Endothelial cell of umbilical vein (primary cell): ENCODE measurements around the gene TNS1. TPM values are rescaled to one million over a fixed set of nuclear protein-coding genes. Genes with fewer than 3 reads are reported as not detected.

Source experiments
- BruUV-seq: library from RNA; stranded (reverse); fragments of 400-500 nt; replicated peaks from 2 replicates; lab custom pipeline; 2021; lab: Mats Ljungman, UMichigan
- CTCF ChIA-PET: fragments of 300-600, 350-600 bp; sonication (Branson Sonifier 250); formaldehyde crosslinking; loops from one replicate; lab custom pipeline; 2021; ENCODE audit warnings: antibody characterized with exemption, inconsistent platforms; lab: Charles Lee
- POLR2A ChIA-PET: fragments of 300-600, 350-600 bp; sonication (Branson Sonifier 250); formaldehyde crosslinking; loops from one replicate; lab custom pipeline; 2021; ENCODE audit warnings: antibody characterized with exemption, inconsistent platforms; lab: Charles Lee
- DNase-seq: peaks from one replicate; pipeline ENCODE4 v3.0.0-alpha.2; 2011; ENCODE audit warnings: low read depth, low spot score
- FAIRE-seq: peaks from 2 replicates; lab custom pipeline; 2011; peaks lifted over from hg19 to GRCh38; lab: Jason Lieb, UNC
- H2AFZ ChIP-seq: 2 replicates; pipeline ENCODE4 v1.6.0; 2012; ENCODE audit warnings: low read depth, low read length, control low read depth, inconsistent platforms
- H3K27ac ChIP-seq: 2 replicates; pipeline ENCODE4 v1.5.1; 2011; ENCODE audit warnings: low read depth, mild to moderate bottlenecking, control low read depth, low read length, moderate library complexity; ENCODE audit not compliant: insufficient read depth
- H3K27me3 ChIP-seq, 2 experiments: 2 replicates each; pipeline versions ENCODE4 v1.6.0 to v1.6.1; 2011; ENCODE audit warnings: low read length in 2 of 2, mixed read lengths in 1 of 2; ENCODE audit not compliant: control insufficient read depth in 2 of 2, insufficient read depth in 2 of 2
- H3K36me3 ChIP-seq, 2 experiments: 2 replicates in 1 of 2; 3 replicates in 1 of 2; pipeline ENCODE4 v1.5.1; 2011; ENCODE audit warnings: low read length in 2 of 2, mild to moderate bottlenecking in 1 of 2, moderate library complexity in 1 of 2; ENCODE audit not compliant: control insufficient read depth in 2 of 2, insufficient read depth in 2 of 2; ENCODE audit errors: extremely low read depth in 1 of 2
- H3K4me1 ChIP-seq: 3 replicates; pipeline ENCODE4 v1.5.1; 2011; ENCODE audit warnings: mild to moderate bottlenecking, low read length; ENCODE audit not compliant: control insufficient read depth, insufficient read depth; ENCODE audit errors: extremely low read depth
- H3K4me2 ChIP-seq: 2 replicates; pipeline ENCODE4 v1.6.1; 2011; ENCODE audit warnings: low read length, control low read depth, mixed read lengths; ENCODE audit not compliant: insufficient read depth
- H3K4me3 ChIP-seq, 3 experiments: fragments of 200-600 bp in 1 of 3; sonication (generic), shearing (Covaris generic) in 1 of 3; replicated peaks in 1 of 3; 2 replicates each; pipeline ENCODE4 v1.5.1; 2011 to 2016; ENCODE audit warnings: control low read depth in 3 of 3, low read length in 3 of 3, mild to moderate bottlenecking in 2 of 3, inconsistent platforms in 1 of 3, low read depth in 1 of 3, moderate library complexity in 1 of 3; ENCODE audit not compliant: insufficient read depth in 1 of 3
- H3K79me2 ChIP-seq: 2 replicates; pipeline ENCODE4 v1.6.0; 2012; ENCODE audit warnings: low read length, inconsistent platforms; ENCODE audit not compliant: control insufficient read depth, insufficient read depth
- H3K9ac ChIP-seq: replicated peaks from 2 replicates; pipeline ENCODE3; 2011; ENCODE audit warnings: low read length, control low read depth; ENCODE audit not compliant: insufficient read depth; ENCODE audit errors: extremely low read depth
- H3K9me1 ChIP-seq: replicated peaks from 3 replicates; pipeline ENCODE4 v1.6.0; 2011; ENCODE audit warnings: mild to moderate bottlenecking, low read length; ENCODE audit not compliant: control insufficient read depth, insufficient read depth; ENCODE audit errors: extremely low read depth
- H3K9me3 ChIP-seq: replicated peaks from 2 replicates; pipeline ENCODE4 v1.5.1; 2012; ENCODE audit warnings: low read length, inconsistent platforms; ENCODE audit not compliant: control insufficient read depth, insufficient read depth
- H4K20me1 ChIP-seq: replicated peaks from 2 replicates; pipeline ENCODE3; 2011; ENCODE audit warnings: mild to moderate bottlenecking, low read length; ENCODE audit not compliant: control insufficient read depth, insufficient read depth; ENCODE audit errors: extremely low read depth
- EZH2 ChIP-seq: IDR thresholded peaks from 2 replicates; pipeline ENCODE4 v1.6.1; 2012; ENCODE audit warnings: borderline replicate concordance, low read depth, mild to moderate bottlenecking, moderate library complexity, low read length, inconsistent platforms; ENCODE audit not compliant: severe bottlenecking
- FOS ChIP-seq: IDR thresholded peaks from 2 replicates; pipeline ENCODE4 v1.6.1; 2011; ENCODE audit warnings: mild to moderate bottlenecking, low read length, moderate library complexity, borderline replicate concordance; ENCODE audit not compliant: insufficient read depth
- GATA2 ChIP-seq: IDR thresholded peaks from 2 replicates; pipeline ENCODE4 v1.7.0; 2011; ENCODE audit warnings: low read depth, mild to moderate bottlenecking, moderate library complexity, mixed read lengths, low read length; ENCODE audit not compliant: insufficient read length, insufficient read depth
- JUN ChIP-seq: IDR thresholded peaks from 2 replicates; pipeline ENCODE4 v1.6.1; 2011; ENCODE audit warnings: borderline replicate concordance, low read depth; ENCODE audit not compliant: insufficient read length, insufficient read depth
- MYC ChIP-seq: IDR thresholded peaks from one replicate; pipeline ENCODE4 v1.6.1; 2011; ENCODE audit warnings: mild to moderate bottlenecking, low read depth, low read length
- POLR2A ChIP-seq: IDR thresholded peaks from 2 replicates; pipeline ENCODE4 v1.6.1; 2012; ENCODE audit warnings: low read depth, mild to moderate bottlenecking, control low read depth, low read length
- POLR2AphosphoS5 ChIP-seq: IDR thresholded peaks from 2 replicates; pipeline ENCODE4 v1.6.1; 2012; ENCODE audit warnings: low read depth, mild to moderate bottlenecking, control low read depth, low read length, moderate library complexity; ENCODE audit not compliant: insufficient read depth
- dilution Hi-C: fragments of 300-500 bp; cut with MboI; formaldehyde crosslinking; loops from one replicate; pipeline ENCODE4 v1.15.0; 2019; ENCODE audit warnings: low sequenced_read_pairs; ENCODE audit not compliant: extremely low pct_ligation_motif_present
- intact Hi-C: fragments of 100-400 bp; cut with micrococcal nuclease; formaldehyde crosslinking; loops from one replicate; pipeline ENCODE4 v1.10.0; 2022
- polyA plus RNA-seq, 4 experiments: library from polyadenylated mRNA; depleted of rRNA in 3 of 4; stranded (reverse) in 3 of 4; unstranded in 1 of 4; fragments of >200 nt; gene quantifications; 2 replicates each; pipeline versions ENCODE4 v1.2.1 to v1.2.3, GENCODE V29; 2011 to 2012; ENCODE audit warnings: missing spikeins in 1 of 4
- total RNA-seq: library from RNA; stranded (reverse); gene quantifications from 2 replicates; pipeline ENCODE4 v1.2.3, GENCODE V29; 2021
- TF ChIP-seq, protein P1 (sequence below), 2 donors: IDR thresholded peaks; 1 replicate in 1 of 2; 2 replicates in 1 of 2; pipeline ENCODE4 v1.5.1; 2011; ENCODE audit warnings: low read length in 2 of 2, mild to moderate bottlenecking in 2 of 2, moderate library complexity in 2 of 2, control low read depth in 1 of 2, inconsistent platforms in 1 of 2, low read depth in 1 of 2; ENCODE audit not compliant: insufficient read depth in 1 of 2; ENCODE audit errors: extremely low read depth in 1 of 2
- TF ChIP-seq, protein P2 (sequence below): IDR thresholded peaks from 2 replicates; pipeline ENCODE4 v1.6.1; 2011; ENCODE audit not compliant: insufficient read depth, insufficient read length

TNS1 gene
- total and polyA plus RNA-seq, 2 donors (not counting 3 experiments of a cell fraction or from before 2014, with no cell fraction given), result 11.0 to 52.1 TPM

DNA sequence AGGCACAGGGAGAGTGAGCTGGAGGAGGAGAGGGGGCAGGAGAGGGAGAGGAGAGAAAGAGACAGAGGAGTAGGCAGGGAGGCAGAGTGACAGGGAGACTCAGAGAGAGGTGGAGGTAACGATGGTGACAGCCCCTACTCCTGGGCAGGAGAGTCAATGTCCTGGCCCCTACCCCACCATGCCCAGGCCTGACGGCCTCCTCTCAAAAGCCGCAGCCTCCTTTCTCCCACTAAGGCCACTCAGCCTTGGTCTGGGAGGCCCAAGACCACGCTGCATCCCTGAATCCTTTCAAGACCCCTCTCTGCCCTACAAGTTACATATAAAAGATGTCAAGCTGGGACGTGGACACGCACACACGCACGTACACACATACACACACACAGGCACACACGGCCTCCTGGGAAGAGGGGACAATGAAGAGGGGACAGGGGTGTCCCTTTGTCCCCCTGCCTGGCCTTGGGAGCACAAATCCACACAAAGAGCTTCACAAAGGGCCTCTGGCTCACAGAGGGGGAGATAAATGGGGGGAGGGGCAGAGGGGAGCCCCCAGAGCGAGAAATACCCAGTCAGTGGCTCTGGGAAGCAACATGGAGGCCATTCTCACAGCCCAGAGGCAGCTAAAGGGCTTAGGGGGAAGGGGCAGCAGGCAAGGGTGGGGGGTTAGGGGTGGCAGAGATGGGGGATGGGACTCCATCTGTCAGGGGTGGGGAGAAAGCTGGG is 19.5 kb upstream of the TNS1 start:
- FAIRE-seq (no peak), DNase-seq (no peak)
- no peaks in the 10 kb centered on the region for H3K36me3 ChIP-seq
- H3K4me1 ChIP-seq, result no peaks in the 10 kb centered on the region
- no peak overlapping the region for H2AFZ ChIP-seq
- intact Hi-C loops, result no loop called here
- H3K27ac ChIP-seq, result no peak overlapping the region
- no peak overlapping the region for H3K9ac ChIP-seq
- H3K4me3 ChIP-seq, result no peak overlapping the region
- H3K9me1 ChIP-seq, result no peaks in the 10 kb centered on the region
- BruUV-seq, result no TSS peak
- dilution Hi-C loops, result no loop called here
- ChIA-PET POLR2A (no interaction called here), CTCF (interaction anchor here (1.3 to 1.4 kb wide), 2 partner anchors 14 to 236 kb away, joined by 4 to 6 read pairs; no protein-coding TSS in a partner anchor)
- no peak overlapping the region for H3K4me2 ChIP-seq
- H3K79me2 ChIP-seq, result no peaks in the 10 kb centered on the region
- no peaks in the 10 kb centered on the region for H3K27me3 ChIP-seq
- H3K9me3 ChIP-seq, result no peaks in the 10 kb centered on the region
- no peaks in the 10 kb centered on the region for H4K20me1 ChIP-seq
- TF ChIP-seq EZH2 (no peak), POLR2AphosphoS5 (no peak), MYC (no peak), JUN (no peak), POLR2A (no peak), FOS (no peak), GATA2 (no peak)
- TF ChIP-seq, protein P1, sequence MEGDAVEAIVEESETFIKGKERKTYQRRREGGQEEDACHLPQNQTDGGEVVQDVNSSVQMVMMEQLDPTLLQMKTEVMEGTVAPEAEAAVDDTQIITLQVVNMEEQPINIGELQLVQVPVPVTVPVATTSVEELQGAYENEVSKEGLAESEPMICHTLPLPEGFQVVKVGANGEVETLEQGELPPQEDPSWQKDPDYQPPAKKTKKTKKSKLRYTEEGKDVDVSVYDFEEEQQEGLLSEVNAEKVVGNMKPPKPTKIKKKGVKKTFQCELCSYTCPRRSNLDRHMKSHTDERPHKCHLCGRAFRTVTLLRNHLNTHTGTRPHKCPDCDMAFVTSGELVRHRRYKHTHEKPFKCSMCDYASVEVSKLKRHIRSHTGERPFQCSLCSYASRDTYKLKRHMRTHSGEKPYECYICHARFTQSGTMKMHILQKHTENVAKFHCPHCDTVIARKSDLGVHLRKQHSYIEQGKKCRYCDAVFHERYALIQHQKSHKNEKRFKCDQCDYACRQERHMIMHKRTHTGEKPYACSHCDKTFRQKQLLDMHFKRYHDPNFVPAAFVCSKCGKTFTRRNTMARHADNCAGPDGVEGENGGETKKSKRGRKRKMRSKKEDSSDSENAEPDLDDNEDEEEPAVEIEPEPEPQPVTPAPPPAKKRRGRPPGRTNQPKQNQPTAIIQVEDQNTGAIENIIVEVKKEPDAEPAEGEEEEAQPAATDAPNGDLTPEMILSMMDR (IDR thresholded peaks at IDR 0.05; ENCODE audit: extremely low read depth in 1 of 2, insufficient read depth in 1 of 2, low read depth in 1 of 2, low read length in 2 of 2), result no peak
- TF ChIP-seq, protein P2, sequence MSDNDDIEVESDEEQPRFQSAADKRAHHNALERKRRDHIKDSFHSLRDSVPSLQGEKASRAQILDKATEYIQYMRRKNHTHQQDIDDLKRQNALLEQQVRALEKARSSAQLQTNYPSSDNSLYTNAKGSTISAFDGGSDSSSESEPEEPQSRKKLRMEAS, result no peak
